CD4-positive, alpha-beta T cell treated with Interleukin-4 for 4 hours (primary cell): ENCODE measurements around the gene SHMT1.
"Not testable (repeated sequence)": the region's sequence is repeated elsewhere in the genome, so short reads cannot be mapped to it uniquely, and the experiment has no call there.

ENCODE experiments used
- DNase-seq: peaks from one replicate; pipeline ENCODE4 v3.0.0-alpha.2; 2020

Gene SHMT1

DNA sequence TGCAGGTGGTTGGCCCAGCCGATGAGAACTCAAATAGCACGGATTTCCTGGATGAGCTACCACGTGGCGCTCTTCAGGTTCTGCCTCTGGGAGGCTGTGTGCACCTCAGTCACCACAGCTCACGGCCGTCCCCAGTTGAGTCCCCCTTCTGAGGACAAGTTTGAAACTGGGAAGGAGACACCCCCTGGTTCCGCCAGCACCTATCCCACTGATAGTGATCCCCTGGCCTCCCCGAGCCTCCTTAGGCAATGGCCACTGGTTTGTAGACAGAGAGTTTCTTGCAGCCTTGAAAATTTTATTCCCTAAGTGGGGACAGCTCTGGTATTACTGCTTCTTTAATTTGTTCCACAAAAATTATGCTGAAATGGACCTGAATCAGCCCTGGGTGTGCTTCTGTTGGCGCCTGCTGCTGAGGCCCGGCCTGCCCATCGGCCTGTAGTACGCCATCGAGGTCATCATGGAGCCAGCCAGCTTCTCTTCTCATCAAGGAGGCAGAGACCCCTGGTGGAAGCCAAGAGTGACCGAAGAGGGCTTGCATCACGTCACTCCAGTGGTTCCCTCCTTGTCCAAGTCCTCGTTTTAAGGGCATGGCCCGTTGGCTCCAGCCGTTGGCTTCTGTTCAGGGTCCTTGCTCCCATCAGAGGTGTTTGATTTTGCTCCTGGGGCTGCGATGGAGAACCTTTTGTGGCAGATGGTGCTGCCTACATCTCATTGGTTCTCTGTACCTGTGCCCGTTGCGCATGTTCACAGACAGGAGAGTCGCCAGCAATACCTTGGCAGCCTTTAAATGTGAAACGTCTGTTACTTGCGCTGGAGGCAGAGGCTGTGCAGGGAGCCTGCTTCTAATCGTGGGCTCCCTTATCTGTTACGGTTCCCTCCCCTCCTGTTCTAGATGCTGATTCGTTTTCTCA, 39.0 kb downstream of the SHMT1 start:
- no peak for DNase-seq

DNA sequence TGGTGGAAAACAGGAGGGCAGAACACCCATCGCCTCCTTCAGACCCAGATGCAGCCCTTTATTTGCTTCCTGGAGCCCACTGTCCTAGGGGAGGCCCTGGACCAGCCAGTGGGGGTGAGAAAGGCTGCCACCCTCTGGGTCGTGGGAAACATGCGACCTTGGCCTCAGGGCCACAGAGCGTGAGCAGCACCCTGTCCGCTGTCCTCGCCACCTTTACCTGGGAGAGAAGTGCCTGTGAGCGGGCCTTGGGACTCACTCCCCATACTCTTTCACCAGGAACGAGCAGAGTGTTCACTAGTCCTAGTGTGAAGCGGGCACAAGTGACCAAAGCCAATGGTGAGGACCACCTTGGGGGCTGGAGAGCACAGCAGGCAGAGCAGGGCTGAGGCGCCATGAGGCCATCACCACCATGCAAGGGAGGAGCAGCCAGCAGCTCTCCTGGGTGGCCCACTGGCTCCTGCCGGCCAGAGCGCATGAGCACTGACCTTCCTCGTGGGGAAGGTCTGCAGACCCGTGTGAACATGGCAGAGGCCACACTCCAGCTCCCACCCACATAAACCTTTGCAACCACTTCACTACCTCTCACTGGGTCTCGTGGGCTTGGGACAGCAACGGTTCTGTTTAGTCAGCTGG, 39.7 kb downstream of the SHMT1 start:
- no peak for DNase-seq

DNA sequence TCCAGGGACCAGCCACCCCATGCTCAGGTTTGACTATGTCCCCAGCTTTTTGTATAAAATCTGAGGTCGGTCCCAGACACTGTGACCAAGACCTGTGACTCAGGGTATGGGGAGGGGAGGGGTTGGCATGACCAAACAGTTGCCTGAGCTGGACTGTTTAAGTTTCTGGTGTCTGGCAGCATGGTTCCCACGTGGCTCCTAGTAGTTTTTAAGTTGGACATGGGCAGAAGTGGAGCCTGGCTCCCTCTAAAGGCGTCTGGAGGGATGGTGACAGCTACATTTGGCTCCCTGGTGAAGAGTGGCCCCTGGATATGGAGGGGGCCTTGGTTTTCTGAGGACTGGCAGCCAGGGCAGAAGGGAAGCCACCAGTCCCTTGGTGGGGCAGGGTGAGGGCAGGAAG, 40.3 kb downstream of the SHMT1 start:
- no peak for DNase-seq

DNA sequence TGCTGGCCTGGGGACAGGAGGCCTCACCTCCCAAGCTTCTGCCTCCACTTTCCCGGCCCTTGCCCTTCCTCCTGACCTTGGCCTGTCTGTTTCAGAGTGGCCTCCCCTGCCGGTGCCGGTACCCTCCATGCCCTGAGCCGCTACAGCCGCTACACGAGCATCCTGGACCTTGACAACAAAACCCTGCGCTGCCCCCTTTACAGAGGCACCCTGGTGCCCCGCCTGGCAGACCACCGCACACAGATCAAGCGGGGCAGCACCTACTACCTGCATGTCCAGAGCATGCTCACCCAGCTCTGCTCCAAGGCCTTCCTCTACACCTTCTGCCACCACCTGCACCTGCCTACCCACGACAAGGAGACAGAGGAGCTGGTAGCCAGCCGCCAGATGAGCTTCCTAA, 40.8 kb downstream of the SHMT1 start:
- DNase-seq = no peak

DNA sequence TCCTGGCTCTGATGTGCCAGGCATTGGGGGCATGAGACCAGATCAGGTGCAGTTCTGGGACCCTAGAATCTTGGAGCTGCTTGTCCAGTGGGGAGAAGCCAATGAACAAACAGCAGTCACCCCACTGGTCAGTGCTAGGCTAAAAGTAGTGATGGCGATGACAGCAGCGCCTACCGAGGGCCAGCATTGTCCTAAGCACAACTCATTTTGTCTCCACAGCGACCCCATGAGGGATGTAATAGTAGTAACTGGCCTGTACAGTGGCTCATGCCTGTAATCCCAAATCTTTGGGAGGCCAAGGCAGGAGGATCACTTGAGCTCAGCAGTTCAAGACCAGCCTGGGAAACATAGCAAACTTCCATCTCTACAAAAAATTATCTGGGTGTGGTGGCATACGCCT, 42.0 kb downstream of the SHMT1 start:
- DNase-seq = no peak

DNA sequence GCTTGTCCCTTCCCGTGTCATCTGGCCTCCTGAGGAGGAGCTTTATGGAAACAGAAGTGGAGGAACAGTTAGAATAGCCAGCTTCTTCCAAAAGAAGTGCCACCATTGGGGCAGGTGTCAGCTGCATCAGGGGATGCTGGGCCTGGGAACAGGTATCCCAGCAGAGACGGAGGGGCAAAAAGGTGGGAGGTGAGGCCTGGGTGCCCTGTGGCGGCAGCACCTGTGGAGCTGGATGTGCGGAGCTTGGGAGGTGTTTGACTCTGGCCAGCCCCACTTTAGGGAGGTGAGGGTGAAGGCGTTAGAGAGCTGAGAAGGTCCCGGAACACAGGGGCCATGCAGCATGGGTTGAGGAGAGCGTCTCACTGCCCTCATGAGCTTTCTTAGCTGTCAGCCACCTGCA, 43.0 kb downstream of the SHMT1 start:
- DNase-seq = no peak

DNA sequence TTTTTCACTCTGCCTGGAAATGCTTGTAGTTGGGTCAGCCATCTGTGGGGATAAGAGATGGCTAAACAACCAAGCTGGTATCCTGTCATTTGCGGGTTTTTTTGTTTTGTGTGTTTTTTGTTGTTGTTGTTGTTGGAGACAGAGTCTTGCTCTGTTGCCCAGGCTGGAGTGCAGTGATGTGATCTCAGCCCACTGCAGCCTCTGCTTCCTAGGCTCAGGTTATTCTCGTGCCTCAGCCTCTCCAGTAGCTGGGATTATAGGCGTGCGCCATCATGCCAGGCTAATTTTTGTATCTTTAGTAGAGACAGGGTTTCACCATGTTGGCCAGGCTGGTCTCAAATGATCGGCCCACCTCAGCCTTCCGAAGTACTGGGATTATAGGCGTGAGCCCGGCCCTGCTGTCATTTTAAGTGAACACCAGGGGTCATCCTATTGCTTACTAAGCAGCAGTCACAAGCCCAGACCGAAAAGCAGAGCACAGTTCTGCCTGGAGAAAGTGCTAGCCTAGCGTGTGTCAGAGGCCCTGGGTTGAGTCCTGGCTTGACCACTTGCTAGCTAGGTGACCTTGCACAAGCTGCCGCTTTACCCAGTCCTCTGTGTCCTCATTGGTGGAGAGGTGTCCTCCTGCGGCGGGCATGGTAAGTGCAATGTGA, 43.6 kb downstream of the SHMT1 start:
- no peak for DNase-seq

DNA sequence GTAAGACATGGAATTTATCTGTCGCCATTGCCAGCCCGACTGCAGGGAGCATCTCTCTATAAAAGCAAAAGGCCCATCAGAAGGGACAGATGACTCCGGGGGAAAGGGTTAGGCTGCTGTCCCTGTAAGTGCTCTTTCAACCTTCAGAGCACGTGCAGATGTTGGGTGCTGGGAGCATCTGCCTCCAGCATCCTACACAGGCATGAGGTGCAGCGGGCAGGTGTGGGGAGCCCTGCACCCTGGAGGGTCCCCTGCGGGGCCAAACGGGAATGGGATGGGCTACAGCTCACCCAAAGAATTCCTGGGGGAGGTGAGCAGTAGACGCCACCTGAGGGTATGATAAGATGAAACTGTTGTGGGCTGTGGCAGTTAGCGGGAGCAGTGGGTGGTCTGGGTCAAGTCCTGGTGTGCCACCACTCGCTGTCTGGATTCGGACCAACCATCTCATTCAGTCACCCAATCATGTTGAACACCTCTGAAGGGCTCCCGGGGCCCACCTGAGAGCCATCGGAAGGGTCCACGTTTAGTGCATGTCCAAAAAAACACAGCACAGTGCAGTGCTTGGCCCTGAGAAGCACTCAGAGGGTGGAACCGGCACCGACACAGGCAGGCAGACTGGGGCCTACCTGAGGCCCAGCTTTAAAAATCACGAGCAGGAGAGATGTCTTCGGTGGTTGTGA, 44.4 kb downstream of the SHMT1 start:
- no peak for DNase-seq

DNA sequence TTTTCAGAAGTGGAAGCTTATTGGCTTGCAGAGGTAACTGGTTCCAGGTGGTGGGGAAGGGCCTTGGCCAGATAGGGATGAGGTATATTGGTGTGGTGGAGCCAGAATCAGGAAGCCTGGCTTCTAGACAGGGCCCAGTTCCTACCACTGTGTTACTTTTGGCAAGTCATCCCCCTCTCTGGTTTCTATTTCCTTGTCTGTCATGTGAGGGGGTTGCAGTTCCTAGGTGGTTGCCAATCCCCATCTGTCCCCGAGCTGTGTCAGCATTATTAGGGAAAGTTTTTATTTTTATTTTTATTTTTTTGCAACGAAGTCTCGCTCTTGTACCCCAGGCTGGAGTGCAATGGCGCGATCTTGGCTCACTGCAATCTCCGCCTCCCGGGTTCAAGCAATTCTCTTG, 45.2 kb downstream of the SHMT1 start:
- no peak for DNase-seq

DNA sequence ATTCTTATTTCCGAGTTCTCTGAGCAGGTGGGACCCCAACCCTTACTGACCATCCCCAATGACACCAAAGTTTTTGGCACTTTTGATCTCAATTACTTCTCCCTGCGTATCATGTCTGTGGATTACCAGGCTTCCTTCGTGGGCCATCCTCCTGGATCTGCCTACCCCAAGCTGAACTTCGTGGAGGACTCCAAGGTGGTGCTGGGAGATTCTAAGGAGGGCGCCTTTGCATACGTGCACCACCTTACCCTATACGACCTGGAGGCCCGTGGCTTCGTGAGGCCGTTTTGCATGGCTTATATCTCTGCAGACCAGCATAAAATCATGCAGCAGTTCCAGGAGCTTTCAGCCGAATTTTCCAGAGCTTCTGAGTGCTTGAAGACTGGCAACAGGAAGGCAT, 47.4 kb downstream of the SHMT1 start:
- no peak for DNase-seq

DNA sequence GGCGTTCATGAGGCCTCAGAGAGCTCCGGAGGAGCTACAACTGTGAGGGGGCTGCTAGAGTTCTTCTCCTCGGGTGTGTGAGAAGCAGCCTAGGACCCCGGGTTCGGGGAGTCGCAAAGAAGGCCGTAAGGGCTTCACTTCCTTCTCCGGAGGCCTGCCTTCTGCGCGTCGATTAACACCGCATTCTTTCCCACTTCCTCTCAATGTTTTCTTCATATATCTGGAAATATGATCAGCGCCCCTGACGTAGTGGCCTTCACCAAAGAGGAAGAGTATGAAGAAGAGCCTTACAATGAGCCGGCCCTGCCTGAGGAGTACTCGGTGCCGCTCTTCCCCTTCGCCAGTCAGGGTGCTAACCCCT, 47.8 kb downstream of the SHMT1 start:
- DNase-seq = peak; percentile 27

DNA sequence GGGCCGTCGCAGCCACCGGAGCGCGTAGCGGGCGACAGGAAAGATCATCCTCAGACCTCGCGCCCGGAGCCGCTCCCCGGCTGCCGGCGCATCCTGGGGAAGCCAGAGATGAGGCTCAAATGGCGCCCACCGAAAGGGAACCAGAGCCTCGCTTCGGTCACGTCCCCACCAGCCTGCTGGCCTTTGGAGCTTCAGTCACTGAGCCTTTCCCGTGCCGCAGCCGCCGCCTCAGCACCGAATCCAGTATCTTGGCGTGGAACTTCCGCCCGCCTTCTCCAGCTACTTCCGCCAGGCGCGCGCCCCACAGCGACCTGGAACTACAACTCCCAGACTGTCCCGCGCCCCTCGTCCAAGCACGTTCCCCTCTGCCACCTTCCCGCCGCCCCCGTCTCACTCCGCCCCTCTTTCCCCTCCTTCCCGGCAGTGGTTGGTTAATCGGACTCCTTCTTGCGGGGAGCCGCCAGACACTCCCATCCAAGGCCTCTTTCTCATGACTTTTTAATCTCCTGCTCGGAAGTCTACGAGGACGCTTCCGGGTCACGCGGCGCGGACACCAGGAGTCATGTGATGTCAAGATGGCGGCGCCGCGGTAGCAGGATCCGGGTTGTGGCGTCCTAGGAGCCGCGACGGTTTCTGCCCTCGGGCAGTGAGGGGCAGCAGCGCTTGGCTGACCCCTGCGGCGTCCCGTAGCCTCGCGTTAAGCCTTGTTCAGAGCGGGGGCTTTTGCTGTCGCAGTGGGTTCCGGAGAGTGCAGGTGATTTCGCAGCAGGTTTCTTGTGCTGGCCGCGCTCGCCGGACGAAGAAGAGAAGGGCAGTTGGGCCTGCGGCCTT, 48.4 kb downstream of the SHMT1 start, which contains the start of the genes SMCR8 and TOP3A:
Gene SMCR8 (plus strand): TSS at position 563 of the 831 bp plus-strand sequence. CDS start 497 bp downstream, outside the sequence.
Gene TOP3A (minus strand): TSS at position 264 of the 831 bp plus-strand sequence. CDS start 216 bp downstream, at position 48.
- peak; percentile 98 for DNase-seq

DNA sequence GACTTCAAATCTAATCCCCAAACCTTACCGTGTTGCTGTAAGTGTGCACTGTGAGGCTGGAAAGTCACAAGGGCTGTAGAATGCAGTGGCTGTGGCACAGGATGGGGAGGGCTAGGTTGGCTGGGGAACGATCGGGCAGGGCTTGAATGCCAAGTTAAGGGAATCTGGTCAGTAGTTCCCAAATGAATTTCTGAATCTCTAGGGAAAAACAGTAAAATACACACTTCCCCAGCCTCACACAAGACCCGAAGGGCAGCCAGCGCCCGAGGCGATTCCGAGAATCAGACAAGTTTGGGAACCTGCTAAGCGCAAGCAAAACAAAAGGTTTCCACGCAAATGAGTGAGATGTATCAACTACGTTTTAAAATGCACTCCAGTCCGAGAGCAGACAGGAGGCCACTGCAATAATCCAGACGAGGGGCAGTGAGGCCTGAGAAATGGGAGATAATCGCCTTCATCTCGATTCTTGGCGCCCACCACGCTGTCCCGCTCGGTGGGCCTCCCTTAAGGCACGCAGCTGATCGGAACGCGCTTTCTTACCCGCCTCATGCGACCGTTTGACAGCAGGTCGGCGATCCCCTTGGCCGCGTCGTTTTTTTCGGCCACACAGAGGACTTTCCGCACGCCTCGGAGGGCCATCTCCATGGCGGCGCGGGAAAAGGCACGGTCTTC, 49.2 kb downstream of the SHMT1 start:
- no peak for DNase-seq

DNA sequence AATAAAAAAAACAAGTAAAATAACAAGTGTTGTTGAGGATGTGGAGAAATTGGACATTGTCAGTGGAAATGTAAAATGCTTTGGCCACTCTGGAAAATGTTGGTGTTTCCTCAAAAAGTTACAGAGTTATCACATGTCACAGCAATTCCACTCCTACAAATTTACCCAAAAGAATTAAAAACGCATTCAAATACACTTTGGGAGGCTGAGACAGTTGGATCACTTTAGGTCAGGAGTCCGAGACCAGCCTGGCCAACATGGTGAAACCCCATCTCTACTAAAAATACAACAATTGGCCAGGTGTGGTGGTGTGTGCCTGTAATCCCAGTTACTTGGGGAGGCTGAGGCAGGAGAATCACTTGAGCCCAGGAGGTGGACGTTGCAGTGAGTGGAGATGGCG, 54.1 kb downstream of the SHMT1 start:
- no peak for DNase-seq

DNA sequence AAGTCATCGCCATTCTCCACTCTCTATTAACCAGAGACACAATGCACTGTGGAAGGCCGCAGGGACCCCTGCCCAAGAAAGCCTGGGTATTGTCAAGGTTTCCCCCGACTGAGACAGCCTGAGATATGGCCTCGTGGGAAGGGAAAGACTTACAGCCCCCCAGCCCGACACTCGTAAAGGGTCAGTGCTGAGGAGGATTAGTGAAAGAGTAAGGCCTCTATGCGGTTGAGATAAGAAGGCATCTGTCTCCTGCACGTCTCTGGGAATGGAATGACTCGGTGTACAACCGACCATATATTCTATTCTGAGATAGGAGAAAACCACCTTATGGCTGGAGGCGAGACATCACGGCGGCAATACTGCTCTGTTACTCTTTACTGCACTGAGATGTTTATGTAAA, 60.1 kb downstream of the SHMT1 start:
- DNase-seq = not testable (repeated sequence)

DNA sequence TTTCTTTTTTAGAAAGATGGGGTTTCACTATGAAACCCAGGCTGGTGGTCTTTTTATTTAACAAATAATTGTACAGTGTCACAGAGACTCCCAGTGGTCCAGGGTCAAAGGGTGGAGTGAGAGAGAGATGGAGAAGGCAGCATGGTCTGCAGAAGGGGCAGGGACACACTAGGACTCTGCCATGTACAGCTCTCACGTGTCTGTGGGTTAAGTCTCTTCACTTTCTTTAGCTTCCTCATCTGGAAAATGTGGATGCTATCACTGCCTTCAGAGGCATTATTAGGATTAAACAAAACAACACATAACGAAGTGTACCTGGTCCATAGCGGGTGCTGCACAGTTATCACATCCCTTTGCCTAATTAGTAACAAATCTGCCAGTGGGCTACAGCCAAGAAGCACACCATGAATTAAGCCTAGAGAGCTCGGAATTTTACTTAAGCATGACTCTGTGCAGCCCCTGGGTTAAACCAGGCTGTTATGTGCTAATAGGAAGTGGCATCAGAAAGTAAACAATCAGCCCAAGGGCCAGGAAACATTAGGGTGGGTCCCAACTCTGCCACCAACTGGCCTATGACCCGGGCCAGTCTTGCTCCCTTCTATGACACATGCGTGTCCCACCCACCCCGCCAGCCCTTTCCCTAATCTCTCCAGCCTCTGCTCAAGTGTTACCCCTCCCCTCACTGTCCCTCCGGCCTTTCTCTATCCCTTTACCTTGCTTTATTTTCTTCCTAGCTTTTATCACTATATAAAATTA, 62.4 kb downstream of the SHMT1 start:
- no peak for DNase-seq

DNA sequence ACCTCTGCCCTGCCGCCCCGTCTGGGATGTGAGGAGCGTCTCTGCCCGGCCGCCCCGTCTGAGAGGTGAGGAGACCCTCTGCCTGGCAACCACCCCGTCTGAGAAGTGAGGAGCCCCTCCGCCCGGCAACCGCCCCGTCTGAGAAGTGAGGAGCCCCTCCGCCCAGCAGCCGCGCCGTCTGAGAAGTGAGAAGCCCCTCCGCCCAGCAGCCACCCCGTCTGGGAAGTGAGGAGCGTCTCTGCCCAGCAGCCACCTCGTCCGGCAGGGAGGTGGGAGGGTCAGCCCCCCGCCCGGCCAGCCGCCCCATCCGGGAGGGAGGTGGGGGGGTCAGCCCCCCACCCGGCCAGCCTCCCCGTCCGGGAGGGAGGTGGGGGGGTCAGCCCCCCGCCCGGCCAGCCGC, 65.3 kb downstream of the SHMT1 start:
- DNase-seq = not testable (repeated sequence)

DNA sequence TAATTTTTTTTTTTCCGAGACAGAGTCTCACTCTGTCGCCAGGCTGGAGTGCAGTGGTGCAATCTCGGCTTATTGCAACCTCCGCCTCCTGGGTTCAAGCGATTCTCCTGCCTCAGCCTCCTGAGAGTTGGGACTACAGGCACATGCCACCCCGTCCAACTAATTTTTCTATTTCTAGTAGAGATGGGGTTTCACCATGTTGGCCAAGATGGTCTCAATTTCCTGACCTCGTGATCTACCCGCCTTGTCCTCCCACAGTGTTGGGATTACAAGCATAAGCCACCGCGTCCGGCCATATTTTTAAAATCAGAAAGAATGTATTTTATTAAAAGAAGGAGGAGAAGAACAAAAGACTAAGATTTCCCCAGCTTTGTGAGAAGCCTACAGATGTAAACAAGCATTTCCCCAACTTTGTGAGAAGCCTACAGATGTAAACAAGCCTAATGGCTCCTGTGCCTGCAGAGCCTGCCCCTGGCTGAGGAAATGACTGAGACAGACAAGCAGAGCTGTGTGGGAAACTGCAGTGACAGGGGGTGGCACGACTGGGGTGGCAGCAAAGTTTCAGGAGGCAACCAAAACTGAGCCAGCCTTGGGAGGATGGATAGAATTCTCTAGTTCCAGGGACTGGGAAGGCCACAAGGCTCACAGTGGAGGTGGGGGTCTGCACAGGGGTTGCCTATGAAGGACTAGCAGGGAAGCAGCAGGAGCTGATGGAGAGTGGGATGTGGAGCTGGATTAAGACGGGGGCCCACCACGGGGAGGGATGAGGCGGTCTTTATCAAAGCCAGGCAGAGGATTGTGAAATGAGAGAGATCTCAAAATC, 71.4 kb downstream of the SHMT1 start:
- no peak for DNase-seq

DNA sequence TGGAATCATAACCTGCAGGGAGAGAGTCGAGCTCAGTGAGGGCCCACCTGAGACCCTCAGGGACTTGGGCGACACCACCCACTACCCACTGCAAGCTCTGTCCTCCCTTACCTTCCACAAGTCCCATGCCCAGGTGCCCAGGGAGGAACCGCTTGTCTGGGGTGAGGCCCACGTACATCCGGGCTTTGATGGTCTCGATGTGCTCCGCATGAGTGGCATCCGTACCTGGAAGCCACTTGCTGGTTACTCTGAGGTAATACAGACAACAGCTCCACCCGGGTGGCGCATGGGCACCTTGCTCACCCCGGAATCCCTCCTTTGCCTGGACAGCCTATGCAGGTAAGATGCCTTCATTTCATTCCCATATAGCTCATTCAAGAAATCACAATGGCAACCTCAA, 78.1 kb downstream of the SHMT1 start:
- no peak for DNase-seq

DNA sequence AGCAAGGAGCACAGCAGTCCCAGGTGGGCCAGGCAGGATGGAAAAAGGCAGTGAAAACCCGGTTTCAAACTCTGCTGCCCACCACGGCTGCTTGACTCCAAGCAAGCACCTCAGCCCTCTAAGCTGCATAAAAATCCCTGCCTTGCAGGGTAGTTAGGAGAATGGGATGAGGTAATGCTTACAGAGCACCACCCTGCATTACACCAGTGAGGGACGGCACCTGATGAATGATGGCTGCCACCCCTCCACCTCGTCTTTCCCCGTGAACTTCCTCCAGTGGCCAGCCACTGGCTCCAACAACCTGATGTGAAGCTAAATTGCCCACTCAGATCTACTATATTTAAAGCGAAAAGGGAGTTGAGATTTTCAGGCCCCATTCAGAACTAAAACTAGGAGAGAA, 81.6 kb downstream of the SHMT1 start:
- no peak for DNase-seq
